Left lung (tissue), 14 donors: ENCODE results near the gene OR10J4. TPM values are rescaled to one million over a fixed set of nuclear protein-coding genes. Genes with fewer than 3 reads are reported as not detected.

ENCODE experiments used
- ATAC-seq: fragments of 200-7000 bp; cut with Tn5 transposase; one replicate; pipeline ENCODE4 v1.9.1; 2020; ENCODE audit warnings: moderate library complexity
- DNase-seq, 4 donors: peaks; one replicate each; pipeline ENCODE4 v3.0.0-alpha.2; 2013 to 2020
- H3K27ac ChIP-seq, 2 donors: fragments of 200-600 bp; sonication (generic) in 1 of 2; one replicate each; pipeline versions ENCODE4 v1.5.0 to v1.8.0; 2020 to 2021
- H3K27me3 ChIP-seq, 2 donors: fragments of 200-600 bp; sonication (generic) in 1 of 2; one replicate each; pipeline versions ENCODE4 v1.5.0 to v1.8.0; 2020 to 2021
- H3K36me3 ChIP-seq, 2 donors: fragments of 200-600 bp; sonication (generic) in 1 of 2; one replicate each; pipeline versions ENCODE4 v1.5.0 to v1.8.0; 2020 to 2021
- H3K4me1 ChIP-seq, 2 donors: fragments of 200-600 bp; one replicate each; pipeline ENCODE4 v1.8.0; 2021
- H3K4me3 ChIP-seq, 2 donors: fragments of 200-600 bp; sonication (generic) in 1 of 2; one replicate each; pipeline versions ENCODE4 v1.5.0 to v1.8.0; 2020 to 2021; ENCODE audit warnings: mild to moderate bottlenecking in 1 of 2
- H3K9me3 ChIP-seq, 2 donors: fragments of 200-600 bp; sonication (generic) in 1 of 2; one replicate each; pipeline versions ENCODE4 v1.5.0 to v1.8.0; 2020 to 2021
- CTCF ChIP-seq, 2 donors: fragments of 200-600 bp; sonication (generic) in 1 of 2; IDR thresholded peaks; one replicate each; pipeline versions ENCODE4 v1.5.0 to v1.8.0; 2021; ENCODE audit warnings: antibody characterized with exemption in 2 of 2
- intact Hi-C, 2 donors: fragments of 100-400 bp; cut with DNase I; formaldehyde crosslinking; loops; one replicate each; pipeline versions ENCODE4 v1.11.2 to v1.14.2; 2022
- long read RNA-seq, 12 donors: library from polyadenylated mRNA in 2 of 12; unstranded in 2 of 12; transcript quantifications; one replicate each; pipeline ENCODE4 v2.0.0 and lab custom pipeline, GENCODE V29; 2019 to 2026
- polyA plus RNA-seq, 6 donors: library from polyadenylated mRNA; unstranded; fragments of 120-200 nt; gene quantifications; one replicate each; pipeline ENCODE4 v1.2.1, GENCODE V29; 2013; ENCODE audit not compliant: insufficient read length in 6 of 6
- total RNA-seq, 2 donors: library from RNA; stranded (reverse); fragmentation: NEBNext Ultra II Directional; extraction: Animal tissue kit (Norgen Biotek cat#: 25700); gene quantifications; one replicate each; pipeline ENCODE4 v1.2.1, GENCODE V29; 2021
- donor health status: DM: no; HTN: yes; CAD: no.
- donor health status: DM: no; HTN: no; CAD: no.

Gene OR10J4
- total RNA-seq (not detected), polyA plus RNA-seq (not detected)
- long read RNA-seq, donor 1, result 0 reads
- long read RNA-seq, donor 2, result 0 reads
- long read RNA-seq, donor 3, result 0 reads
- long read RNA-seq, donor 4, result 0 reads
- long read RNA-seq, donor 5, result 0 reads
- long read RNA-seq, donor 6, result 0 reads
- long read RNA-seq, donor 7, result 0 reads
- long read RNA-seq, donor 8, result 0 reads
- long read RNA-seq, donor 9, result 0 reads
- long read RNA-seq, donor 10, result 0 reads
- long read RNA-seq, donor 11, result 0 reads
- long read RNA-seq, donor 12, result 0 reads

- no peak for ATAC-seq
- Histone ChIP-seq H3K4me1 (no peaks in the 10 kb centered on the region), H3K36me3 (no peaks in the 10 kb centered on the region), H3K27ac (no peak within 1 kb of the TSS), H3K9me3 (no peaks in the 10 kb centered on the region), H3K4me3 (no peak within 1 kb of the TSS), H3K27me3 (no peaks in the 10 kb centered on the region)
- no peak for DNase-seq
- TF ChIP-seq CTCF (IDR thresholded peaks at IDR 0.05), result no peak
- intact Hi-C loops, result no loop called here
Measured at GRCh38 chr1:159431904-159432303, at the start of gene OR10J4. TSS of gene OR10J4 (plus strand) at chr1:159432204.

- Histone ChIP-seq H3K27ac (no peak overlapping the region), H3K4me1 (no peaks in the 10 kb centered on the region), H3K9me3 (peaks cover 0 to 3% of the 10 kb centered on the region in 2 donors), H3K36me3 (no peaks in the 10 kb centered on the region), H3K4me3 (no peak overlapping the region), H3K27me3 (no peaks in the 10 kb centered on the region)
- intact Hi-C loops, result no loop called here
- no peak for ATAC-seq
- TF ChIP-seq CTCF (IDR thresholded peaks at IDR 0.05), result no peak
- no peak for DNase-seq
Measured at GRCh38 chr1:159406821-159407220, 25.2 kb upstream of the OR10J4 start.

GRCh38 chr1:159408862-159409400 is 23.1 kb upstream of the OR10J4 start:
- TF ChIP-seq CTCF (IDR thresholded peaks at IDR 0.05), result no peak
- no peaks in the 10 kb centered on the region for H3K27me3 ChIP-seq
- H3K4me1 ChIP-seq, result no peaks in the 10 kb centered on the region
- no peak overlapping the region for H3K27ac ChIP-seq
- peak in 1 of 4 donors; percentile 5 for DNase-seq
- ATAC-seq, result no peak
- no peaks in the 10 kb centered on the region for H3K36me3 ChIP-seq
- intact Hi-C loops, result no loop called here
- H3K9me3 ChIP-seq, result no peaks in the 10 kb centered on the region
- H3K4me3 ChIP-seq, result no peak overlapping the region

GRCh38 chr1:159421821-159422220 is 10.2 kb upstream of the OR10J4 start:
- DNase-seq (no peak), ATAC-seq (no peak)
- intact Hi-C loops, result no loop called here
- Histone ChIP-seq H3K4me3 (no peak overlapping the region), H3K36me3 (no peaks in the 10 kb centered on the region), H3K27ac (no peak overlapping the region), H3K4me1 (no peaks in the 10 kb centered on the region), H3K27me3 (no peaks in the 10 kb centered on the region), H3K9me3 (peaks cover 0 to 23% of the 10 kb centered on the region in 2 donors)
- no peak for TF ChIP-seq CTCF (IDR thresholded peaks at IDR 0.05)

GRCh38 chr1:159428536-159428935 is 3.5 kb upstream of the OR10J4 start:
- Histone ChIP-seq H3K9me3 (no peaks in the 10 kb centered on the region), H3K4me1 (no peaks in the 10 kb centered on the region), H3K27me3 (no peaks in the 10 kb centered on the region), H3K36me3 (no peaks in the 10 kb centered on the region), H3K27ac (no peak overlapping the region), H3K4me3 (no peak overlapping the region)
- ATAC-seq (peak; percentile 45), DNase-seq (no peak)
- TF ChIP-seq CTCF (IDR thresholded peaks at IDR 0.05), result no peak
- intact Hi-C loops, result no loop called here
